Keratinocyte (primary cell): ENCODE data around the gene ACYP2. TPM values are rescaled to one million over a fixed set of nuclear protein-coding genes. Genes with fewer than 3 reads are reported as not detected.

Source experiments
- DNase-seq: peaks from one replicate; pipeline ENCODE4 v3.0.0-alpha.2; 2011; ENCODE audit warnings: low read depth, missing footprints, low spot score
- FAIRE-seq: peaks from 2 replicates; lab custom pipeline; 2011; peaks lifted over from hg19 to GRCh38; lab: Jason Lieb, UNC
- H2AFZ ChIP-seq: 2 replicates; pipeline ENCODE4 v1.6.0; 2012; ENCODE audit warnings: low read length, control low read depth, inconsistent platforms; ENCODE audit not compliant: control insufficient read depth
- H3K27ac ChIP-seq: 2 replicates; pipeline ENCODE4 v1.5.1; 2011; ENCODE audit warnings: low read length; ENCODE audit not compliant: control insufficient read depth, insufficient read depth
- H3K27me3 ChIP-seq: 3 replicates; pipeline ENCODE4 v1.6.0; 2011; ENCODE audit warnings: low read length; ENCODE audit not compliant: control insufficient read depth, insufficient read depth; ENCODE audit errors: extremely low read depth
- H3K36me3 ChIP-seq, 2 experiments: 2 replicates in 1 of 2; 3 replicates in 1 of 2; pipeline ENCODE4 v1.5.1; 2011; ENCODE audit warnings: low read length in 2 of 2, mild to moderate bottlenecking in 1 of 2; ENCODE audit not compliant: control insufficient read depth in 2 of 2, insufficient read depth in 2 of 2; ENCODE audit errors: extremely low read depth in 1 of 2
- H3K4me1 ChIP-seq: 3 replicates; pipeline ENCODE4 v1.5.1; 2011; ENCODE audit warnings: low read length; ENCODE audit not compliant: control insufficient read depth, insufficient read depth; ENCODE audit errors: extremely low read depth
- H3K4me2 ChIP-seq: 3 replicates; pipeline ENCODE4 v1.6.0; 2011; ENCODE audit warnings: low read depth, low read length; ENCODE audit not compliant: control insufficient read depth, insufficient read depth; ENCODE audit errors: extremely low read depth
- H3K4me3 ChIP-seq, 3 experiments: fragments of 200-600 bp in 1 of 3; sonication (generic) in 1 of 3; 2 replicates in 2 of 3; 3 replicates in 1 of 3; pipeline ENCODE4 v1.5.1; 2011 to 2016; ENCODE audit warnings: low read length in 3 of 3, mild to moderate bottlenecking in 3 of 3, control low read depth in 2 of 3, inconsistent platforms in 1 of 3, low read depth in 1 of 3, mixed read lengths in 1 of 3, mixed run types in 1 of 3, moderate library complexity in 1 of 3; ENCODE audit not compliant: control insufficient read depth in 2 of 3, insufficient read depth in 2 of 3; ENCODE audit errors: extremely low read depth in 1 of 3
- H3K79me2 ChIP-seq: 2 replicates; pipeline ENCODE4 v1.6.0; 2012; ENCODE audit warnings: low read length; ENCODE audit not compliant: control insufficient read depth, insufficient read depth
- H3K9ac ChIP-seq: 3 replicates; pipeline ENCODE4 v1.6.0; 2011; ENCODE audit warnings: low read length; ENCODE audit not compliant: control insufficient read depth, insufficient read depth; ENCODE audit errors: extremely low read depth
- H3K9me1 ChIP-seq: 3 replicates; pipeline ENCODE4 v1.6.0; 2011; ENCODE audit warnings: low read length; ENCODE audit not compliant: control insufficient read depth, insufficient read depth; ENCODE audit errors: extremely low read depth
- H3K9me3 ChIP-seq: 2 replicates; pipeline ENCODE4 v1.5.1; 2012; ENCODE audit warnings: low read depth, low read length; ENCODE audit not compliant: control insufficient read depth
- H4K20me1 ChIP-seq: 3 replicates; pipeline ENCODE4 v1.6.0; 2011; ENCODE audit warnings: low read length; ENCODE audit not compliant: control insufficient read depth, insufficient read depth; ENCODE audit errors: extremely low read depth
- EZH2 ChIP-seq: IDR thresholded peaks from one replicate; pipeline ENCODE4 v1.6.1; 2012; ENCODE audit warnings: inconsistent platforms, mild to moderate bottlenecking, low read length, moderate library complexity
- dilution Hi-C: fragments of 300-500 bp; cut with MboI; formaldehyde crosslinking; loops from one replicate; pipeline ENCODE4 v1.7.0; 2020; ENCODE audit warnings: low sequenced_read_pairs; ENCODE audit not compliant: extremely low pct_ligation_motif_present
- polyA plus RNA-seq, 5 experiments: library from polyadenylated mRNA; depleted of rRNA in 3 of 5; stranded (reverse) in 3 of 5; stranded (forward) in 1 of 5; unstranded in 1 of 5; fragments of >200 nt; gene quantifications; 1 replicate in 1 of 5; 2 replicates in 3 of 5; 3 replicates in 1 of 5; pipeline versions ENCODE4 v1.2.1 to v1.2.3, GENCODE V29; 2011 to 2012; ENCODE audit warnings: missing spikeins in 2 of 5, low read depth in 1 of 5, low replicate concordance in 1 of 5
- TF ChIP-seq, protein P1 (sequence below), 3 experiments: IDR thresholded peaks in 1 of 3; conservative IDR thresholded peaks in 1 of 3; optimal IDR thresholded peaks in 1 of 3; 2 replicates in 2 of 3; 3 replicates in 1 of 3; pipeline versions ENCODE3 to v1.5.1; 2011; ENCODE audit warnings: low read length in 3 of 3, mild to moderate bottlenecking in 3 of 3, moderate library complexity in 2 of 3, control low read depth in 1 of 3, inconsistent platforms in 1 of 3; ENCODE audit not compliant: insufficient read depth in 2 of 3; ENCODE audit errors: extremely low read depth in 1 of 3

ACYP2 gene
- polyA plus RNA-seq, 1 donor (not counting 4 experiments of a cell fraction or from before 2014, with no cell fraction given) = 8.7 TPM

GRCh38 chr2:54139210-54139609 is 23.8 kb downstream of the ACYP2 start:
- dilution Hi-C loops = no loop called here
- Histone ChIP-seq H3K4me3 (no peak overlapping the region), H3K27me3 (no peaks in the 10 kb centered on the region), H2AFZ (no peak overlapping the region), H3K9me1 (no peaks in the 10 kb centered on the region), H3K9ac (no peak overlapping the region), H3K4me1 (no peaks in the 10 kb centered on the region), H3K9me3 (no peaks in the 10 kb centered on the region), H3K36me3 (no peaks in the 10 kb centered on the region), H3K27ac (no peak overlapping the region), H4K20me1 (no peaks in the 10 kb centered on the region), H3K79me2 (no peaks in the 10 kb centered on the region), H3K4me2 (no peak overlapping the region)
- FAIRE-seq (no peak), DNase-seq (no peak)
- TF ChIP-seq EZH2 = no peak
- TF ChIP-seq, protein P1, sequence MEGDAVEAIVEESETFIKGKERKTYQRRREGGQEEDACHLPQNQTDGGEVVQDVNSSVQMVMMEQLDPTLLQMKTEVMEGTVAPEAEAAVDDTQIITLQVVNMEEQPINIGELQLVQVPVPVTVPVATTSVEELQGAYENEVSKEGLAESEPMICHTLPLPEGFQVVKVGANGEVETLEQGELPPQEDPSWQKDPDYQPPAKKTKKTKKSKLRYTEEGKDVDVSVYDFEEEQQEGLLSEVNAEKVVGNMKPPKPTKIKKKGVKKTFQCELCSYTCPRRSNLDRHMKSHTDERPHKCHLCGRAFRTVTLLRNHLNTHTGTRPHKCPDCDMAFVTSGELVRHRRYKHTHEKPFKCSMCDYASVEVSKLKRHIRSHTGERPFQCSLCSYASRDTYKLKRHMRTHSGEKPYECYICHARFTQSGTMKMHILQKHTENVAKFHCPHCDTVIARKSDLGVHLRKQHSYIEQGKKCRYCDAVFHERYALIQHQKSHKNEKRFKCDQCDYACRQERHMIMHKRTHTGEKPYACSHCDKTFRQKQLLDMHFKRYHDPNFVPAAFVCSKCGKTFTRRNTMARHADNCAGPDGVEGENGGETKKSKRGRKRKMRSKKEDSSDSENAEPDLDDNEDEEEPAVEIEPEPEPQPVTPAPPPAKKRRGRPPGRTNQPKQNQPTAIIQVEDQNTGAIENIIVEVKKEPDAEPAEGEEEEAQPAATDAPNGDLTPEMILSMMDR (optimal IDR thresholded peaks at IDR 0.05 in 1 of 3, IDR thresholded peaks at IDR 0.05 in 1 of 3, conservative IDR thresholded peaks at IDR 0.05 in 1 of 3; ENCODE audit: extremely low read depth in 1 of 3, insufficient read depth in 2 of 3, low read length in 3 of 3) = no peak

- Histone ChIP-seq H2AFZ (no peak overlapping the region), H3K27me3 (no peaks in the 10 kb centered on the region), H3K79me2 (no peaks in the 10 kb centered on the region), H3K4me3 (no peak overlapping the region), H4K20me1 (no peaks in the 10 kb centered on the region), H3K4me1 (no peaks in the 10 kb centered on the region), H3K27ac (no peak overlapping the region), H3K36me3 (no peaks in the 10 kb centered on the region), H3K9me1 (no peaks in the 10 kb centered on the region), H3K4me2 (no peak overlapping the region), H3K9ac (no peak overlapping the region), H3K9me3 (no peaks in the 10 kb centered on the region)
- FAIRE-seq (peak; percentile 74), DNase-seq (no peak)
- TF ChIP-seq, protein P1 (optimal IDR thresholded peaks at IDR 0.05 in 1 of 3, IDR thresholded peaks at IDR 0.05 in 1 of 3, conservative IDR thresholded peaks at IDR 0.05 in 1 of 3; ENCODE audit: extremely low read depth in 1 of 3, insufficient read depth in 2 of 3, low read length in 3 of 3) = no peak
- no peak for TF ChIP-seq EZH2
- dilution Hi-C loops = no loop called here
These were observed 28.4 kb downstream of the ACYP2 start for GRCh38 chr2:54143780-54144179.
